ENCODE data around the gene KLHDC3. TPM values are rescaled to one million over a fixed set of nuclear protein-coding genes. Genes with fewer than 3 reads are reported as not detected.

KLHDC3 gene
- polyA plus RNA-seq = 100 to 1,000 TPM; 123 to 228 (median 143) TPM

- peaks cover 0 to 23% (median 8%) of the 10 kb centered on the region in 3 donors for H3K36me3 Mint-ChIP-seq
- H3K4me3 Mint-ChIP-seq = peak within 1 kb of the TSS; percentile 90 to 99 (median 93)
- DNase-seq = peak; percentile 97 to 98 (median 98)
- no peaks in the 10 kb centered on the region for H3K9me3 Mint-ChIP-seq
- H3K27me3 Mint-ChIP-seq (ENCODE audit: low read depth in 3 of 3) = peaks cover 0 to 8% (median 4%) of the 10 kb centered on the region in 3 donors
- peak within 1 kb of the TSS; percentile 79 to 97 (median 88) for H3K27ac Mint-ChIP-seq
- H3K4me1 Mint-ChIP-seq = peaks cover 48 to 59% of the 10 kb centered on the region in 2 donors
Measured at GRCh38 chr6:43013843-43014433, at the start of gene KLHDC3, which contains the start of gene MEA1. KLHDC3 (plus strand) TSS chr6:43014249; CDS start chr6:43017193, 2,944 bp downstream. MEA1 (minus strand) TSS chr6:43013946; CDS start chr6:43013813, 133 bp downstream.

- Mint-ChIP-seq H3K4me3 (no peak overlapping the region), H3K9me3 (no peaks in the 10 kb centered on the region), H3K36me3 (peaks cover 4 to 16% (median 5%) of the 10 kb centered on the region in 3 donors), H3K27me3 (ENCODE audit: low read depth in 3 of 3) (peaks cover 0 to 4% (median 4%) of the 10 kb centered on the region in 3 donors), H3K27ac (no peak overlapping the region), H3K4me1 (no peaks in the 10 kb centered on the region)
- no peak for DNase-seq
Measured at GRCh38 chr6:42966571-42966970, 47.5 kb upstream of the KLHDC3 start.

- H3K4me3 Mint-ChIP-seq = no peak overlapping the region
- DNase-seq = no peak
- H3K9me3 Mint-ChIP-seq = no peaks in the 10 kb centered on the region
- H3K4me1 Mint-ChIP-seq = no peaks in the 10 kb centered on the region
- peaks cover 0 to 10% (median 0%) of the 10 kb centered on the region in 3 donors for H3K36me3 Mint-ChIP-seq
- H3K27ac Mint-ChIP-seq = no peak overlapping the region
- peaks cover 0 to 3% (median 2%) of the 10 kb centered on the region in 3 donors for H3K27me3 Mint-ChIP-seq (ENCODE audit: low read depth in 3 of 3)
Measured at GRCh38 chr6:42967228-42967627, 46.8 kb upstream of the KLHDC3 start.

- Mint-ChIP-seq H3K36me3 (peaks cover 0 to 6% (median 0%) of the 10 kb centered on the region in 3 donors), H3K27ac (no peak overlapping the region), H3K4me1 (no peaks in the 10 kb centered on the region), H3K4me3 (no peak overlapping the region), H3K27me3 (ENCODE audit: low read depth in 3 of 3) (peaks cover 0 to 3% (median 0%) of the 10 kb centered on the region in 3 donors), H3K9me3 (no peaks in the 10 kb centered on the region)
- DNase-seq = no peak
Measured at GRCh38 chr6:42968126-42968701, 45.8 kb upstream of the KLHDC3 start.

- DNase-seq = no peak
- no peak overlapping the region for H3K27ac Mint-ChIP-seq
- peaks cover 0 to 3% (median 0%) of the 10 kb centered on the region in 3 donors for H3K27me3 Mint-ChIP-seq (ENCODE audit: low read depth in 3 of 3)
- H3K4me1 Mint-ChIP-seq = peaks cover under 1 to 1% of the 10 kb centered on the region in 2 donors
- no peak overlapping the region for H3K4me3 Mint-ChIP-seq
- no peaks in the 10 kb centered on the region for H3K9me3 Mint-ChIP-seq
- peaks cover 0 to 6% (median 0%) of the 10 kb centered on the region in 3 donors for H3K36me3 Mint-ChIP-seq
Measured at GRCh38 chr6:42968783-42969182, 45.3 kb upstream of the KLHDC3 start.

- no peak for DNase-seq
- Mint-ChIP-seq H3K4me3 (no peak overlapping the region), H3K36me3 (peaks cover 0 to 6% (median 0%) of the 10 kb centered on the region in 3 donors), H3K27ac (no peak overlapping the region), H3K27me3 (ENCODE audit: low read depth in 3 of 3) (peaks cover 0 to 3% (median 0%) of the 10 kb centered on the region in 3 donors), H3K9me3 (no peaks in the 10 kb centered on the region), H3K4me1 (peaks cover 3 to 4% of the 10 kb centered on the region in 2 donors)
Measured at GRCh38 chr6:42969431-42969830, 44.6 kb upstream of the KLHDC3 start.

GRCh38 chr6:42969934-42970333 is 44.1 kb upstream of the KLHDC3 start:
- peaks cover 0 to 3% (median 0%) of the 10 kb centered on the region in 3 donors for H3K27me3 Mint-ChIP-seq (ENCODE audit: low read depth in 3 of 3)
- H3K36me3 Mint-ChIP-seq = peaks cover 0 to under 1% (median 0%) of the 10 kb centered on the region in 3 donors
- no peak for DNase-seq
- no peaks in the 10 kb centered on the region for H3K9me3 Mint-ChIP-seq
- H3K4me1 Mint-ChIP-seq = peaks cover 3 to 4% of the 10 kb centered on the region in 2 donors
- no peak overlapping the region for H3K4me3 Mint-ChIP-seq
- H3K27ac Mint-ChIP-seq = no peak overlapping the region

GRCh38 chr6:42970871-42971612 is 43.0 kb upstream of the KLHDC3 start:
- Mint-ChIP-seq H3K27me3 (ENCODE audit: low read depth in 3 of 3) (peaks cover 0 to 1% (median 0%) of the 10 kb centered on the region in 3 donors), H3K36me3 (no peaks in the 10 kb centered on the region), H3K9me3 (no peaks in the 10 kb centered on the region), H3K27ac (peak overlapping the region in 2 of 6 donors; percentile 25 to 27), H3K4me3 (no peak overlapping the region), H3K4me1 (peaks cover 4 to 5% of the 10 kb centered on the region in 2 donors)
- no peak for DNase-seq

GRCh38 chr6:42971746-42972327 is 42.2 kb upstream of the KLHDC3 start:
- Mint-ChIP-seq H3K27ac (peak overlapping the region in 3 of 6 donors; percentile 25 to 45 (median 27)), H3K4me1 (peaks cover 11 to 12% of the 10 kb centered on the region in 2 donors), H3K9me3 (no peaks in the 10 kb centered on the region), H3K4me3 (no peak overlapping the region), H3K36me3 (peaks cover 0 to 2% (median 1%) of the 10 kb centered on the region in 3 donors), H3K27me3 (ENCODE audit: low read depth in 3 of 3) (no peaks in the 10 kb centered on the region)
- DNase-seq = no peak

- H3K27me3 Mint-ChIP-seq (ENCODE audit: low read depth in 3 of 3) = peaks cover under 1% of the 10 kb centered on the region in 3 donors
- peak overlapping the region in 5 of 6 donors; percentile 12 to 86 (median 46) for H3K27ac Mint-ChIP-seq
- no peak overlapping the region for H3K4me3 Mint-ChIP-seq
- H3K36me3 Mint-ChIP-seq = peaks cover 0 to 4% (median 4%) of the 10 kb centered on the region in 3 donors
- no peaks in the 10 kb centered on the region for H3K9me3 Mint-ChIP-seq
- H3K4me1 Mint-ChIP-seq = peaks cover 22 to 23% of the 10 kb centered on the region in 2 donors
- no peak for DNase-seq
Measured at GRCh38 chr6:42973926-42974325, 40.1 kb upstream of the KLHDC3 start.

GRCh38 chr6:42974919-42975505 is 39.0 kb upstream of the KLHDC3 start:
- H3K4me1 Mint-ChIP-seq = peaks cover 33% of the 10 kb centered on the region in 2 donors
- H3K27me3 Mint-ChIP-seq (ENCODE audit: low read depth in 3 of 3) = peaks cover 3 to 8% (median 4%) of the 10 kb centered on the region in 3 donors
- H3K27ac Mint-ChIP-seq = peak overlapping the region in 1 of 6 donors; percentile 68
- H3K9me3 Mint-ChIP-seq = no peaks in the 10 kb centered on the region
- H3K36me3 Mint-ChIP-seq = peaks cover 0 to 4% (median 4%) of the 10 kb centered on the region in 3 donors
- no peak overlapping the region for H3K4me3 Mint-ChIP-seq
- no peak for DNase-seq

GRCh38 chr6:42978487-42978838 is 35.6 kb upstream of the KLHDC3 start:
- DNase-seq = no peak
- Mint-ChIP-seq H3K4me1 (peaks cover 35 to 44% of the 10 kb centered on the region in 2 donors), H3K36me3 (peaks cover 0 to 4% (median 4%) of the 10 kb centered on the region in 3 donors), H3K9me3 (no peaks in the 10 kb centered on the region), H3K4me3 (peak overlapping the region; percentile 77 to 87 (median 85)), H3K27ac (peak overlapping the region; percentile 86 to 98 (median 92)), H3K27me3 (ENCODE audit: low read depth in 3 of 3) (peaks cover 3 to 8% (median 6%) of the 10 kb centered on the region in 3 donors)
